GM06990 (cell line): ENCODE measurements around the gene INTS14.
"Not testable (repeated sequence)": the region's sequence is repeated elsewhere in the genome, so short reads cannot be mapped to it uniquely, and the experiment has no call there.

Experiments used
- DNase-seq: peaks from one replicate; pipeline ENCODE4 v3.0.0-alpha.2; 2011; ENCODE audit not compliant: insufficient read length; ENCODE audit errors: extremely low read depth
- H3K27me3 ChIP-seq: replicated peaks from 2 replicates; pipeline ENCODE4 v1.6.0; 2011; ENCODE audit warnings: low read length; ENCODE audit not compliant: control insufficient read depth, insufficient read depth
- H3K36me3 ChIP-seq: 2 replicates; pipeline ENCODE4 v1.5.1; 2011; ENCODE audit warnings: low read length; ENCODE audit not compliant: control insufficient read depth, insufficient read depth
- H3K4me3 ChIP-seq: replicated peaks from 2 replicates; pipeline ENCODE4 v1.5.1; 2011; ENCODE audit warnings: low read depth, mild to moderate bottlenecking, control low read depth, low read length
- CTCF ChIP-seq: IDR thresholded peaks from 2 replicates; pipeline ENCODE4 v1.5.1; 2011; ENCODE audit warnings: low read length, control low read depth, mild to moderate bottlenecking, inconsistent platforms; ENCODE audit not compliant: insufficient read depth, poor library complexity, severe bottlenecking

INTS14 gene

GRCh38 chr15:65551183-65551582 lies 59.7 kb downstream of the INTS14 start:
- DNase-seq: no peak
- no peaks in the 10 kb centered on the region; the same call in 1 of the 2 replicates for H3K36me3 ChIP-seq
- no peak overlapping the region for H3K4me3 ChIP-seq
- H3K27me3 ChIP-seq: no peaks in the 10 kb centered on the region
- TF ChIP-seq CTCF: no peak

- Histone ChIP-seq H3K36me3 (no peaks in the 10 kb centered on the region; the same call in 1 of the 2 replicates), H3K4me3 (no peak overlapping the region), H3K27me3 (no peaks in the 10 kb centered on the region)
- TF ChIP-seq CTCF: no peak
- no peak for DNase-seq
These were observed 60.2 kb downstream of the INTS14 start for GRCh38 chr15:65550681-65551098.

- not testable (repeated sequence) for DNase-seq, H3K27me3 ChIP-seq, H3K36me3 ChIP-seq, H3K4me3 ChIP-seq
These were observed 61.6 kb downstream of the INTS14 start for GRCh38 chr15:65549288-65549687.

GRCh38 chr15:65547841-65548240 lies 63.1 kb downstream of the INTS14 start:
- DNase-seq: no peak
- Histone ChIP-seq H3K27me3 (no peaks in the 10 kb centered on the region), H3K36me3 (no peaks in the 10 kb centered on the region), H3K4me3 (no peak overlapping the region)
- no peak for TF ChIP-seq CTCF

GRCh38 chr15:65541231-65541820 lies 69.6 kb downstream of the INTS14 start:
- DNase-seq: no peak
- Histone ChIP-seq H3K36me3 (no peaks in the 10 kb centered on the region), H3K27me3 (no peaks in the 10 kb centered on the region), H3K4me3 (no peak overlapping the region)
- no peak for TF ChIP-seq CTCF

GRCh38 chr15:65540314-65540713 lies 70.6 kb downstream of the INTS14 start:
- H3K36me3 ChIP-seq: no peaks in the 10 kb centered on the region; the same call in 1 of the 2 replicates
- H3K27me3 ChIP-seq: no peaks in the 10 kb centered on the region
- no peak for DNase-seq
- H3K4me3 ChIP-seq: no peak overlapping the region
- TF ChIP-seq CTCF: no peak
